Hepatocyte (in vitro differentiated cells): ENCODE data around the gene KCNK13.
"Not testable (repeated sequence)": the region's sequence is repeated elsewhere in the genome, so short reads cannot be mapped to it uniquely, and the experiment has no call there.

ENCODE experiments used
- EZH2 ChIP-seq: fragments of 200-600 bp; sonication (generic); IDR thresholded peaks from 2 replicates; pipeline ENCODE4 v1.6.1; 2016; ENCODE audit warnings: antibody characterized with exemption, mild to moderate bottlenecking, borderline replicate concordance
- EZH2phosphoT487 ChIP-seq: fragments of 200-600 bp; sonication (generic); IDR thresholded peaks from one replicate; pipeline ENCODE4 v1.6.1; 2018; ENCODE audit warnings: antibody characterized with exemption, mild to moderate bottlenecking, low read depth, moderate library complexity; ENCODE audit not compliant: unreplicated experiment, severe bottlenecking
- TF ChIP-seq, protein P1 (sequence below): fragments of 200-600 bp; sonication (generic); IDR thresholded peaks from 2 replicates; pipeline ENCODE4 v1.5.1; 2016; ENCODE audit warnings: antibody characterized with exemption, mild to moderate bottlenecking; ENCODE audit not compliant: poor library complexity

DNA sequence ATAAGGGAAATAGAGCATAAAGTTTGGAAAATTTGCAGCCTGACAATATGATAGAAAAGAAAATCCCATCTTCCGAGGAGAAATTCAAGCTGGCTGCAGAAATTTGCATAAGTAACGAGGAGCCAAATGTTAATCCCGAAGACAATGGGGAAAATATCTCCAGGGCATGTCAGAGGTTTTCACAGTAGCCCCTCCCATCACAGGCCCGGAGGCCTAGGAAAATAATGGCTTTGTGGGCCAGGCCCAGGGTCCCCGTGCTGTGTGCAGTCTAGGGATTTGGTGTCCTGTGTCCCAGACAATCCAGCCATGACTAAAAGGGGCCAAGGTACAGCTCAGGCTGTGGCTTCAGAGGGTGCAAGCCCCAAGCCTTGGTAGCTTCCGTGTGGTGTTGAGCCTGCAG is 27.7 kb downstream of the KCNK13 start:
- TF ChIP-seq, protein P1, sequence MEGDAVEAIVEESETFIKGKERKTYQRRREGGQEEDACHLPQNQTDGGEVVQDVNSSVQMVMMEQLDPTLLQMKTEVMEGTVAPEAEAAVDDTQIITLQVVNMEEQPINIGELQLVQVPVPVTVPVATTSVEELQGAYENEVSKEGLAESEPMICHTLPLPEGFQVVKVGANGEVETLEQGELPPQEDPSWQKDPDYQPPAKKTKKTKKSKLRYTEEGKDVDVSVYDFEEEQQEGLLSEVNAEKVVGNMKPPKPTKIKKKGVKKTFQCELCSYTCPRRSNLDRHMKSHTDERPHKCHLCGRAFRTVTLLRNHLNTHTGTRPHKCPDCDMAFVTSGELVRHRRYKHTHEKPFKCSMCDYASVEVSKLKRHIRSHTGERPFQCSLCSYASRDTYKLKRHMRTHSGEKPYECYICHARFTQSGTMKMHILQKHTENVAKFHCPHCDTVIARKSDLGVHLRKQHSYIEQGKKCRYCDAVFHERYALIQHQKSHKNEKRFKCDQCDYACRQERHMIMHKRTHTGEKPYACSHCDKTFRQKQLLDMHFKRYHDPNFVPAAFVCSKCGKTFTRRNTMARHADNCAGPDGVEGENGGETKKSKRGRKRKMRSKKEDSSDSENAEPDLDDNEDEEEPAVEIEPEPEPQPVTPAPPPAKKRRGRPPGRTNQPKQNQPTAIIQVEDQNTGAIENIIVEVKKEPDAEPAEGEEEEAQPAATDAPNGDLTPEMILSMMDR: not testable (repeated sequence)
- TF ChIP-seq EZH2phosphoT487, EZH2: not testable (repeated sequence)
